ENCODE results near the gene RPAP3. TPM values are rescaled to one million over a fixed set of nuclear protein-coding genes. Genes with fewer than 3 reads are reported as not detected.
"Not testable (repeated sequence)": the region's sequence is repeated elsewhere in the genome, so short reads cannot be mapped to it uniquely, and the experiment has no call there.

Gene RPAP3
- total RNA-seq, 2 donors from 2014 or later: 8.1 to 16.8 TPM

DNA sequence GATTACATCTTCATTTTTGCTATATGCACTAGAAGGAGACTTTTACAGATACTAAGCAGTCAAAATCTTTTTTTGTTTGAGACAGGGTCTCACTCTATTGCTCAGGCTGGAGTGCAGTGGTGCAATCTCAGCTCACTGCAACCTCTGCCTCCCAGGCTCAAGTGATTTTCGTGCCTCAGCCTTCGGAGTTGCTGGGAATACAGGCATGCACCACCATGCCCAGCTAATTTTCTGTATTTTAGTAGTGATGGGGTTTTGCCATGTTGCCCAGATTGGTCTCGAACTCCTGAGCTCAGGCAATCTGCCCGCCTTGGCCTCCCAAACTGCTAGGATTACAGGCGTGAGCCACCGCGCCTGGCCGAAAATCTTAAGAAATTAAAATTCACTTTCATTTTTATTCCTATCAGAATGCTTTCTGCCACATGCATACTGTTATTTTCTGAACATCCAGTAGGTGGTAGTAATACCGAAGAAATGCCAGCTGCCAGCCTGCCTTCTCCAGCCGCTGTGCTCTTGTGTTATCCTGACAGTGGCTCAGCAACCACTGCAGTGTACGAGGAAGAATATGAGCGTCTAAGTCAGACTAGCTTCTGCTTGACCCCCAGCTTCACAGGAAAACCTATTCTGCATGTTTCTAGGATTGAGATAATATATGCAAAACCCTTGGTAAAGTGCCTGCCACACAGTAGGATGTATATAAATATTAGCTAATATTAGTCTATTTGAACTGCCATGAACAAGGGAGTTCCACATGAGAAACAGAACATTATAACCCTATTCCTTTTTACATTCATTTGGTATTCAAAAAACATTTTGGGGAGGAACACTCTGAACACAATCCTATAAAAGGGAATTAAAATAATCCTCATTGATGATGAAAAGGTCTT lies 54.2 kb downstream of the RPAP3 start:
- TF ChIP-seq, protein P1, sequence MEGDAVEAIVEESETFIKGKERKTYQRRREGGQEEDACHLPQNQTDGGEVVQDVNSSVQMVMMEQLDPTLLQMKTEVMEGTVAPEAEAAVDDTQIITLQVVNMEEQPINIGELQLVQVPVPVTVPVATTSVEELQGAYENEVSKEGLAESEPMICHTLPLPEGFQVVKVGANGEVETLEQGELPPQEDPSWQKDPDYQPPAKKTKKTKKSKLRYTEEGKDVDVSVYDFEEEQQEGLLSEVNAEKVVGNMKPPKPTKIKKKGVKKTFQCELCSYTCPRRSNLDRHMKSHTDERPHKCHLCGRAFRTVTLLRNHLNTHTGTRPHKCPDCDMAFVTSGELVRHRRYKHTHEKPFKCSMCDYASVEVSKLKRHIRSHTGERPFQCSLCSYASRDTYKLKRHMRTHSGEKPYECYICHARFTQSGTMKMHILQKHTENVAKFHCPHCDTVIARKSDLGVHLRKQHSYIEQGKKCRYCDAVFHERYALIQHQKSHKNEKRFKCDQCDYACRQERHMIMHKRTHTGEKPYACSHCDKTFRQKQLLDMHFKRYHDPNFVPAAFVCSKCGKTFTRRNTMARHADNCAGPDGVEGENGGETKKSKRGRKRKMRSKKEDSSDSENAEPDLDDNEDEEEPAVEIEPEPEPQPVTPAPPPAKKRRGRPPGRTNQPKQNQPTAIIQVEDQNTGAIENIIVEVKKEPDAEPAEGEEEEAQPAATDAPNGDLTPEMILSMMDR (IDR thresholded peaks at IDR 0.05): peak; percentile 82
- Histone ChIP-seq H3K9me3 (no peaks in the 10 kb centered on the region), H3K4me1 (ENCODE audit: control insufficient read depth in 1 of 2, low read depth in 2 of 2) (peaks cover 6 to 24% of the 10 kb centered on the region in 2 donors), H3K27me3 (replicated peaks; ENCODE audit: insufficient read depth) (no peaks in the 10 kb centered on the region), H3K4me3 (peak overlapping the region; percentile 47), H3K27ac (peak overlapping the region in 1 of 2 donors; percentile 23), H3K36me3 (no peaks in the 10 kb centered on the region)
- ATAC-seq (ENCODE audit: insufficient number of reproducible peaks, low FRiP score, low read depth) (peak; percentile 58), DNase-seq (ENCODE audit: low spot score) (no peak)

DNA sequence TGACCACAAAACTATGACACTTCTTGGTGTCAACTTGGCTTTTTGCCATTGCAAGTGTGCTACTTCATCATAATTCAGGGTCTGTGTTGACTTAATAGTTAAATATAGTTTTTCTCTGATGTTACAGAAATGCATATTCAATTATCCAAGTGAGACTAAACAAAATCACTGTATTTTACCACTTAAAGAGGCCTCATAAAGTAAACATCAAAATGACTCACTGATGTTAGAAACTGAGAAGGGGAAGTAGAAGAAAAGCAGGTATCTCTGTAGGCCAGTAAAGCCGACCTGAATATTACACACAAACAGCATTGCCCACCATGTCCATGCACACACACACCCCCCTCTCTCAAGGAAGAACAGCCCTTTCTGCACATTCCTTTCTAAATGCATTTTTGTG lies 55.4 kb downstream of the RPAP3 start:
- Histone ChIP-seq H3K4me3 (no peak overlapping the region), H3K36me3 (no peaks in the 10 kb centered on the region), H3K27me3 (replicated peaks; ENCODE audit: insufficient read depth) (no peaks in the 10 kb centered on the region), H3K4me1 (ENCODE audit: control insufficient read depth in 1 of 2, low read depth in 2 of 2) (peaks cover 6 to 24% of the 10 kb centered on the region in 2 donors), H3K27ac (no peak overlapping the region), H3K9me3 (no peaks in the 10 kb centered on the region)
- ATAC-seq (ENCODE audit: insufficient number of reproducible peaks, low FRiP score, low read depth): no peak
- TF ChIP-seq, protein P1 (IDR thresholded peaks at IDR 0.05): no peak
- DNase-seq (ENCODE audit: low spot score): no peak

DNA sequence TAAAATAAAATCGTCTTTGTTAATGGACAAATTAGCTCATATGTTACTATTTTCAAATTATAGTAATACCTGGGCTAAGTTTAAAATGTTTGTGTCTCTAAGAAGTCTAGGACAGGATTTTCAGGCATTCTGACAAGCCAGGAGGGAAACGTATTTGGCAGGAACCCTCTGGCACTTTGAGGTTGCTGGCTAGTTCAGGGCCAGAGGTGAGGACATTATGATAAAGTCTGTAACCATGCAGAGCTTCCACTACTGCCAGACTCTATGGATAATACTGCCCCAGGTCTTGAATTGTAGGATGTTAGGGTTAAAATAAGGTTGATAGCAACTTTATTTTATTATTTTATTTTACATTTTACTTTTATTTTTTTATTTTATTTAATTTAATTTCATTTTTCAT lies 56.4 kb downstream of the RPAP3 start:
- TF ChIP-seq, protein P1 (IDR thresholded peaks at IDR 0.05): no peak
- Histone ChIP-seq H3K27me3 (replicated peaks; ENCODE audit: insufficient read depth) (no peaks in the 10 kb centered on the region), H3K27ac (no peak overlapping the region), H3K9me3 (no peaks in the 10 kb centered on the region), H3K36me3 (no peaks in the 10 kb centered on the region), H3K4me1 (ENCODE audit: control insufficient read depth in 1 of 2, low read depth in 2 of 2) (peaks cover 6 to 24% of the 10 kb centered on the region in 2 donors), H3K4me3 (no peak overlapping the region)
- ATAC-seq (ENCODE audit: insufficient number of reproducible peaks, low FRiP score, low read depth) (no peak), DNase-seq (ENCODE audit: low spot score) (no peak)

DNA sequence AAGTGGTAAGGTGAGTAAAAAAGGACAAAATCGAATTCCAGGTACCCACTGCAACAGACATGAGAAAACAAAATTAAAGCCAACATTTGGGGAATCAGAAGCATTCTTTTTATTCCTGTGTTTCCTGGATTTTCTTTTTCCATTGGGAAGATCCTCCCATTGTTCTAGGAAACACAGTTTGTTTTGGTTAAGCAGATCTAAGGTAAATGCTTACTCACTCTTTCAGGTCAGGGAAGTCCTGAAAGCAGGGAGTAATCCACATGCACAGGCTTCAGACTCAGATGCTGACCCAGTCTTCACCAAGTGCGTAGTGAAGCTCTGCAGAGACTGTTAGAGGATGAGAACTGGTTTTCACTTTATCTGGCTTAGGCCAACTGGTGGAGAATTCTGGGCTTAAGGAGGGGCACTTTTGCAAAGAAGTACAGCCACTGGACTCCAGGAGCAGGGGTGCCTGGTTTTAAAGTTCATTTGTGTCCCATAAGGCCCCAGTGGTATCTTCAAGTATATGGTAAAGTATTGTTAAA lies 57.7 kb downstream of the RPAP3 start:
- no peak for DNase-seq (ENCODE audit: low spot score)
- Histone ChIP-seq H3K9me3 (peaks cover 12% of the 10 kb centered on the region), H3K27ac (no peak overlapping the region), H3K4me1 (ENCODE audit: control insufficient read depth in 1 of 2, low read depth in 2 of 2) (peaks cover 6 to 24% of the 10 kb centered on the region in 2 donors), H3K36me3 (no peaks in the 10 kb centered on the region), H3K4me3 (no peak overlapping the region), H3K27me3 (replicated peaks; ENCODE audit: insufficient read depth) (no peaks in the 10 kb centered on the region)
- ATAC-seq (ENCODE audit: insufficient number of reproducible peaks, low FRiP score, low read depth): no peak
- TF ChIP-seq, protein P1 (IDR thresholded peaks at IDR 0.05): no peak

DNA sequence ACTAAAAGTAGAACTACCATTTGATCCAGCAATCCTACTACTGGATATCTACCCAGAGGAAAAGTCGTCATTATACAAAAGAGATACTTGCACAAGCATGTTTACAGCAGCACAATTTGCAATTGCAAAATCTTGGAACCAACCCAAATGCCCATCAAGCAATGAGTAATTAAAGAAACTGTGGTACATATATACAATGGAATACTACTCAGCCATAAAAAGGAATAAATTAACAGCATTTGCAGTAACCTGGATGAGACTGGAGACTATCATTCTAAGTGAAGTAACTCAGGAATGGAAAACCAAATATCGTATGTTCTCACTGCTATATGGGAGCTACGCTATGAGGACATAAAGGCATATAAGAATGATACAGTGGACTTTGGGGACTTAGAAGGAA lies 63.5 kb downstream of the RPAP3 start:
- ATAC-seq (ENCODE audit: insufficient number of reproducible peaks, low FRiP score, low read depth); H3K4me3 ChIP-seq; H3K27me3 ChIP-seq (replicated peaks; ENCODE audit: insufficient read depth); DNase-seq (ENCODE audit: low spot score); H3K36me3 ChIP-seq; H3K27ac ChIP-seq; H3K4me1 ChIP-seq (ENCODE audit: control insufficient read depth in 1 of 2, low read depth in 2 of 2): not testable (repeated sequence)
- peaks cover 27% of the 10 kb centered on the region for H3K9me3 ChIP-seq

All from thoracic aorta (tissue), 2 donors.